ENCODE measurements around the gene CCNA2. TPM values are rescaled to one million over a fixed set of nuclear protein-coding genes. Genes with fewer than 3 reads are reported as not detected.

The CCNA2 gene
- polyA plus RNA-seq, 2 of the 4 experiments (the other 2 are of a cell fraction), result 34.9 to 51.0 TPM

GRCh38 chr4:121838136-121838535 lies 14.5 kb upstream of the CCNA2 start:
- POLR2A ChIA-PET, result no interaction called here
- FAIRE-seq (no peak), DNase-seq (ENCODE audit: low read depth in 1 of 2, low spot score in 1 of 2) (no peak)

GRCh38 chr4:121829511-121829910 lies 5.8 kb upstream of the CCNA2 start:
- TF ChIP-seq MAZ (IDR thresholded peaks at IDR 0.05; ENCODE audit: borderline replicate concordance, low read depth, low read length), result no peak
- TF ChIP-seq RNF2 (IDR thresholded peaks at IDR 0.05; ENCODE audit: borderline replicate concordance, low read depth), result no peak
- no peak for TF ChIP-seq ELK1 (IDR thresholded peaks at IDR 0.05; ENCODE audit: low read depth, low read length)
- no peaks in the 10 kb centered on the region for H3K9me3 ChIP-seq
- H3K27ac ChIP-seq, result no peak overlapping the region
- H3K4me3 ChIP-seq, result no peak overlapping the region
- FAIRE-seq, result no peak
- ChIA-PET POLR2A (no interaction called here), CTCF (no interaction called here)
- no peak for ATAC-seq
- H3K4me1 ChIP-seq, result peaks cover 11% of the 10 kb centered on the region; the same call in 1 of the 3 replicates
- no peak for DNase-seq (ENCODE audit: low read depth in 1 of 2, low spot score in 1 of 2)
- 85% methylated on average over 5 of the region's 5 CpGs for WGBS (ENCODE audit: missing lambda C conversion rate)
- no peak overlapping the region for H3K4me2 ChIP-seq

More at GRCh38 chr4:121838136-121838535, 14.5 kb upstream of the CCNA2 start:
- Histone ChIP-seq H3K9me3 (no peaks in the 10 kb centered on the region), H3K4me3 (no peak overlapping the region), H3K4me1 (no peaks in the 10 kb centered on the region), H3K27ac (no peak overlapping the region), H3K4me2 (no peak overlapping the region)
- CTCF ChIA-PET, result no interaction called here
- TF ChIP-seq HOXB5 (CRISPR knock-in tag; IDR thresholded peaks at IDR 0.05), result no peak
- TF ChIP-seq TP53 (CRISPR knock-in tag; IDR thresholded peaks at IDR 0.05), result no peak
- no peak for TF ChIP-seq REST (IDR thresholded peaks at IDR 0.05)
- no peak for TF ChIP-seq NFE2L2 (conservative IDR thresholded peaks at IDR 0.05; ENCODE audit: low read length)
- no peak for TF ChIP-seq PHF8 (IDR thresholded peaks at IDR 0.05; ENCODE audit: borderline replicate concordance, low read depth)
- TF ChIP-seq CTCF (IDR thresholded peaks at IDR 0.05), result no peak
- no peak for TF ChIP-seq NPAS2 (CRISPR knock-in tag; IDR thresholded peaks at IDR 0.05; ENCODE audit: borderline replicate concordance)
- no peak for ATAC-seq

- no peak overlapping the region for H3K4me3 ChIP-seq
- H3K27ac ChIP-seq, result no peak overlapping the region
- ChIA-PET POLR2A (no interaction called here), CTCF (no interaction called here)
- TF ChIP-seq JUNB (IDR thresholded peaks at IDR 0.05) (peak; percentile 27; the same call in 1 of the 2 replicates), ZNF302 (CRISPR knock-in tag; IDR thresholded peaks at IDR 0.05) (no peak), RCOR1 (IDR thresholded peaks at IDR 0.05; ENCODE audit: low read depth, low read length) (no peak), FOSL2 (IDR thresholded peaks at IDR 0.05) (no peak), FOSL2 (CRISPR knock-in tag; IDR thresholded peaks at IDR 0.05) (peak; percentile 8; the same call in 1 of the 2 replicates), RFX5 (IDR thresholded peaks at IDR 0.05) (no peak), TP53 (CRISPR knock-in tag; IDR thresholded peaks at IDR 0.05) (no peak), NPAS2 (CRISPR knock-in tag; IDR thresholded peaks at IDR 0.05; ENCODE audit: borderline replicate concordance) (no peak), SREBF2 (IDR thresholded peaks at IDR 0.05) (no peak), NFE2L2 (conservative IDR thresholded peaks at IDR 0.05; ENCODE audit: low read length) (no peak), CHD2 (IDR thresholded peaks at IDR 0.05; ENCODE audit: low read length, partially characterized antibody) (no peak)
- 88% methylated on average over 1 of the region's 1 CpG for WGBS (ENCODE audit: missing lambda C conversion rate)
- H3K9me3 ChIP-seq, result no peaks in the 10 kb centered on the region
- peaks cover 14% of the 10 kb centered on the region; the same call in 1 of the 3 replicates for H3K4me1 ChIP-seq
- ATAC-seq (no peak), FAIRE-seq (no peak), DNase-seq (ENCODE audit: low read depth in 1 of 2, low spot score in 1 of 2) (peak; percentile 0 to 2)
- no peak overlapping the region for H3K4me2 ChIP-seq
Observed at GRCh38 chr4:121827853-121828252, 4.2 kb upstream of the CCNA2 start.

Data from A549 (cell line).